ENCODE measurements around the gene TDRD7. TPM values are rescaled to one million over a fixed set of nuclear protein-coding genes. Genes with fewer than 3 reads are reported as not detected.

Gene TDRD7
- total and polyA plus RNA-seq, 2 of the 8 experiments (the other 6 are each of a cell fraction or from before 2014, with no cell fraction given): 1.2 to 2.3 TPM

GRCh38 chr9:97487861-97488260 lies 76.0 kb downstream of the TDRD7 start:
- Histone ChIP-seq H3K56ac (replicated peaks; ENCODE audit: insufficient read length, low read depth, low read length) (no peak overlapping the region), H3K14ac (ENCODE audit: insufficient read length) (no peak overlapping the region), H4K8ac (ENCODE audit: extremely low read depth, insufficient read depth, low read length) (no peak overlapping the region), H3K4ac (replicated peaks; ENCODE audit: insufficient read length, low read depth, low read length) (no peak overlapping the region), H2AK5ac (ENCODE audit: low read depth, low read length) (no peak overlapping the region), H2BK20ac (ENCODE audit: low read length) (no peak overlapping the region), H4K91ac (replicated peaks; ENCODE audit: insufficient read length, low read length) (no peak overlapping the region), H3K27ac (ENCODE audit: low read depth, low read length) (no peak overlapping the region), H3K4me3 (ENCODE audit: extremely low read depth in 1 of 4, insufficient read depth in 2 of 4, low read depth in 3 of 4, low read length in 4 of 4) (no peak overlapping the region), H2BK120ac (replicated peaks; ENCODE audit: low read depth, low read length) (no peak overlapping the region), H2BK5ac (ENCODE audit: low read depth, low read length) (no peak overlapping the region), H3K9me3 (ENCODE audit: insufficient read depth in 2 of 2, low read depth in 1 of 2, low read length in 1 of 2) (no peaks in the 10 kb centered on the region), H3K9ac (replicated peaks in 1 of 4; ENCODE audit: extremely low read depth in 1 of 4, low read depth in 3 of 4, low read length in 3 of 4) (no peak overlapping the region), H3K4me1 (replicated peaks in 1 of 4; ENCODE audit: control insufficient read depth in 3 of 4, insufficient read depth in 4 of 4, low read length in 3 of 4) (no peaks in the 10 kb centered on the region), H3K79me1 (ENCODE audit: low read depth, low read length) (no peaks in the 10 kb centered on the region), H3K36me3 (ENCODE audit: control insufficient read depth in 2 of 4, insufficient read depth in 4 of 4, low read length in 3 of 4) (no peaks in the 10 kb centered on the region), H2AFZ (ENCODE audit: low read length) (no peak overlapping the region), H2BK12ac (ENCODE audit: low read depth, low read length) (no peak overlapping the region), H2BK15ac (ENCODE audit: low read length) (no peak overlapping the region), H4K20me1 (replicated peaks in 1 of 2; ENCODE audit: control insufficient read depth in 1 of 2, insufficient read depth in 2 of 2, low read length in 2 of 2) (no peaks in the 10 kb centered on the region), H3K23ac (ENCODE audit: insufficient read length) (no peak overlapping the region), H3K79me2 (ENCODE audit: control insufficient read depth in 1 of 2, insufficient read depth in 2 of 2, low read length in 2 of 2) (no peaks in the 10 kb centered on the region), H3K23me2 (ENCODE audit: low read depth, low read length) (no peaks in the 10 kb centered on the region), H3K27me3 (replicated peaks in 1 of 4; ENCODE audit: control insufficient read depth in 3 of 4, extremely low read depth in 1 of 4, insufficient read depth in 3 of 4, low read length in 3 of 4) (peaks cover 0 to 2% (median 0%) of the 10 kb centered on the region in 4 experiments; a peak in 2 of 7 replicates), H4K5ac (ENCODE audit: insufficient read length, low read depth, low read length) (no peak overlapping the region), H3K18ac (ENCODE audit: extremely low read depth, low read length) (no peak overlapping the region), H3K4me2 (ENCODE audit: insufficient read depth in 1 of 2, low read depth in 2 of 2, low read length in 2 of 2) (no peak overlapping the region)
- ChIA-PET CTCF (ENCODE audit: partially characterized antibody) (interaction anchor here (0.7 to 5.5 kb wide), 8 partner anchors 9 to 110 kb away, joined by 3 to 40 read pairs (median 4); partner anchors contain the start of gene TMOD1), POLR2A (ENCODE audit: partially characterized antibody) (no interaction called here)
- no peak for DNase-seq (ENCODE audit: low read depth in 1 of 2, low spot score in 2 of 2)
- WGBS, 2 experiments (ENCODE audit: extremely low coverage in 1 of 2, insufficient coverage in 1 of 2, insufficient read length in 1 of 2, insufficient replicate concordance in 2 of 2, low coverage in 1 of 2, low lambda C conversion rate in 2 of 2, missing lambda C conversion rate in 1 of 2): 93% methylated on average over 1 of the region's 1 CpG; no CpG with 5 or more reads in 1 of the 2 experiments
- TF ChIP-seq MAX (IDR thresholded peaks at IDR 0.05) (no peak), SP2 (IDR thresholded peaks at IDR 0.05; ENCODE audit: low read length) (no peak), TAF1 (IDR thresholded peaks at IDR 0.05; ENCODE audit: low read depth, low read length) (no peak), CTBP2 (IDR thresholded peaks at IDR 0.05; ENCODE audit: borderline replicate concordance, insufficient read depth, insufficient read length, low read length) (no peak), GABPA (IDR thresholded peaks at IDR 0.05; ENCODE audit: borderline replicate concordance, insufficient read depth, low read length) (no peak), CEBPB (IDR thresholded peaks at IDR 0.05; ENCODE audit: low read depth, low read length) (no peak), JUND (IDR thresholded peaks at IDR 0.05; ENCODE audit: low read length) (no peak), SIN3A (conservative IDR thresholded peaks at IDR 0.05 in 1 of 2, IDR thresholded peaks at IDR 0.05 in 1 of 2; ENCODE audit: low read depth in 1 of 2, low read length in 2 of 2) (no peak), KDM5A (IDR thresholded peaks at IDR 0.05; ENCODE audit: low read length) (no peak), POU5F1 (IDR thresholded peaks at IDR 0.05; ENCODE audit: low read depth, low read length) (no peak), CHD1 (IDR thresholded peaks at IDR 0.05; ENCODE audit: low read depth, low read length) (no peak), BCL11A (IDR thresholded peaks at IDR 0.05; ENCODE audit: low read depth in 2 of 2, low read length in 2 of 2) (no peak)
- TF ChIP-seq, protein P1, sequence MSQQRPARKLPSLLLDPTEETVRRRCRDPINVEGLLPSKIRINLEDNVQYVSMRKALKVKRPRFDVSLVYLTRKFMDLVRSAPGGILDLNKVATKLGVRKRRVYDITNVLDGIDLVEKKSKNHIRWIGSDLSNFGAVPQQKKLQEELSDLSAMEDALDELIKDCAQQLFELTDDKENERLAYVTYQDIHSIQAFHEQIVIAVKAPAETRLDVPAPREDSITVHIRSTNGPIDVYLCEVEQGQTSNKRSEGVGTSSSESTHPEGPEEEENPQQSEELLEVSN (IDR thresholded peaks at IDR 0.05): no peak
- no peak for FAIRE-seq

Measured in H1 (cell line).